ENCODE data around the gene BTN3A1. TPM values are rescaled to one million over a fixed set of nuclear protein-coding genes. Genes with fewer than 3 reads are reported as not detected.
"Not testable (repeated sequence)": the region's sequence is repeated elsewhere in the genome, so short reads cannot be mapped to it uniquely, and the experiment has no call there.

Gene BTN3A1
- total RNA-seq, 1 donor from 2014 or later = 10.9 TPM

- Mint-ChIP-seq H3K4me3 (ENCODE audit: unreplicated experiment) (no peak overlapping the region), H3K4me1 (ENCODE audit: low read depth) (peaks cover 51% of the 10 kb centered on the region), H3K27me3 (ENCODE audit: low read depth) (no peaks in the 10 kb centered on the region), H3K9me3 (ENCODE audit: low read depth) (no peaks in the 10 kb centered on the region), H3K36me3 (ENCODE audit: low read depth) (peaks cover 45% of the 10 kb centered on the region), H3K27ac (ENCODE audit: unreplicated experiment) (no peak overlapping the region)
- DNase-seq (ENCODE audit: low spot score) = no peak
- no peak for TF ChIP-seq CTCF (IDR thresholded peaks at IDR 0.05)
Measured at GRCh38 chr6:26428206-26428605, 26.1 kb downstream of the BTN3A1 start.

- Mint-ChIP-seq H3K27ac (ENCODE audit: unreplicated experiment) (peak overlapping the region; percentile 90), H3K9me3 (ENCODE audit: low read depth) (peaks cover 8% of the 10 kb centered on the region), H3K4me1 (ENCODE audit: low read depth) (peaks cover 36% of the 10 kb centered on the region), H3K4me3 (ENCODE audit: unreplicated experiment) (no peak overlapping the region), H3K27me3 (ENCODE audit: low read depth) (no peaks in the 10 kb centered on the region), H3K36me3 (ENCODE audit: low read depth) (peaks cover 45% of the 10 kb centered on the region)
- TF ChIP-seq CTCF (IDR thresholded peaks at IDR 0.05) = no peak
- DNase-seq (ENCODE audit: low spot score) = no peak
Measured at GRCh38 chr6:26430787-26431186, 28.7 kb downstream of the BTN3A1 start.

- H3K4me3 Mint-ChIP-seq (ENCODE audit: unreplicated experiment) = no peak overlapping the region
- DNase-seq (ENCODE audit: low spot score) = no peak
- H3K36me3 Mint-ChIP-seq (ENCODE audit: low read depth) = peaks cover 38% of the 10 kb centered on the region
- peak overlapping the region; percentile 90 for H3K27ac Mint-ChIP-seq (ENCODE audit: unreplicated experiment)
- H3K27me3 Mint-ChIP-seq (ENCODE audit: low read depth) = no peaks in the 10 kb centered on the region
- peaks cover 36% of the 10 kb centered on the region for H3K4me1 Mint-ChIP-seq (ENCODE audit: low read depth)
- no peak for TF ChIP-seq CTCF (IDR thresholded peaks at IDR 0.05)
- peaks cover 8% of the 10 kb centered on the region for H3K9me3 Mint-ChIP-seq (ENCODE audit: low read depth)
Measured at GRCh38 chr6:26431258-26432172, 29.4 kb downstream of the BTN3A1 start.

GRCh38 chr6:26432627-26433201, 30.6 kb downstream of the BTN3A1 start:
- Mint-ChIP-seq H3K36me3 (ENCODE audit: low read depth) (peaks cover 28% of the 10 kb centered on the region), H3K27me3 (ENCODE audit: low read depth) (no peaks in the 10 kb centered on the region), H3K4me3 (ENCODE audit: unreplicated experiment) (peak overlapping the region; percentile 4), H3K9me3 (ENCODE audit: low read depth) (peaks cover 8% of the 10 kb centered on the region), H3K27ac (ENCODE audit: unreplicated experiment) (peak overlapping the region; percentile 98), H3K4me1 (ENCODE audit: low read depth) (peaks cover 36% of the 10 kb centered on the region)
- no peak for DNase-seq (ENCODE audit: low spot score)
- TF ChIP-seq CTCF (IDR thresholded peaks at IDR 0.05) = no peak

- not testable (repeated sequence) for H3K27me3 Mint-ChIP-seq (ENCODE audit: low read depth); DNase-seq (ENCODE audit: low spot score); H3K4me3 Mint-ChIP-seq (ENCODE audit: unreplicated experiment); H3K9me3 Mint-ChIP-seq (ENCODE audit: low read depth)
- H3K27ac Mint-ChIP-seq (ENCODE audit: unreplicated experiment) = peak overlapping the region; percentile 52
- peaks cover 36% of the 10 kb centered on the region for H3K4me1 Mint-ChIP-seq (ENCODE audit: low read depth)
- H3K36me3 Mint-ChIP-seq (ENCODE audit: low read depth) = peaks cover 23% of the 10 kb centered on the region
Measured at GRCh38 chr6:26433680-26434079, 31.6 kb downstream of the BTN3A1 start.

Data from chondrocyte (in vitro differentiated cells).